GM20000 (cell line): ENCODE data around the gene COQ9.

Experiments
- DNase-seq: peaks from one replicate; pipeline ENCODE4 v3.0.0; 2012; ENCODE audit warnings: low spot score
- CTCF ChIP-seq: IDR thresholded peaks from 2 replicates; pipeline ENCODE4 v1.5.1; 2012; ENCODE audit warnings: mild to moderate bottlenecking, control low read depth; ENCODE audit errors: extremely low read depth, missing control alignments

COQ9 gene

GRCh38 chr16:57474671-57475661, 27.7 kb downstream of the COQ9 start:
- DNase-seq = no peak
- TF ChIP-seq CTCF = no peak

- peak; percentile 85 for DNase-seq
- peak; percentile 83 for TF ChIP-seq CTCF
Measured at GRCh38 chr16:57475711-57476339, 28.5 kb downstream of the COQ9 start.

- DNase-seq = no peak
- TF ChIP-seq CTCF = no peak
Measured at GRCh38 chr16:57476546-57477410, 29.5 kb downstream of the COQ9 start.

GRCh38 chr16:57477531-57478202, 30.4 kb downstream of the COQ9 start:
- DNase-seq = no peak
- no peak for TF ChIP-seq CTCF

GRCh38 chr16:57478396-57479204, 31.3 kb downstream of the COQ9 start:
- no peak for DNase-seq
- no peak for TF ChIP-seq CTCF

GRCh38 chr16:57479205-57479975, 32.1 kb downstream of the COQ9 start:
- no peak for DNase-seq
- no peak for TF ChIP-seq CTCF
